ENCODE data around the gene PFDN1.

PFDN1 gene

GRCh38 chr5:140282266-140282665 lies 20.6 kb downstream of the PFDN1 start:
- ChIA-PET POLR2A (no interaction called here), CTCF (interaction anchor here (0.7 to 4.9 kb wide), 3 partner anchors 11 to 70 kb away, joined by 3 to 25 read pairs (median 3); no protein-coding TSS in a partner anchor)
- DNase-seq (ENCODE audit: low read depth, low spot score): no peak
- H3K4me3 ChIP-seq (ENCODE audit: low read depth, low read length): no peak overlapping the region
- TF ChIP-seq CTCF (IDR thresholded peaks at IDR 0.05; ENCODE audit: insufficient read depth, low read length, missing control alignments): no peak

GRCh38 chr5:140275837-140276236 lies 27.1 kb downstream of the PFDN1 start:
- DNase-seq (ENCODE audit: low read depth, low spot score): no peak
- no peak overlapping the region for H3K4me3 ChIP-seq (ENCODE audit: low read depth, low read length)
- POLR2A ChIA-PET: no interaction called here
- CTCF ChIA-PET: interaction anchor here (1.0 to 1.5 kb wide), 4 partner anchors 14 to 83 kb away, joined by 4 to 6 read pairs (median 5); partner anchors contain the start of gene HBEGF
- no peak for TF ChIP-seq CTCF (IDR thresholded peaks at IDR 0.05; ENCODE audit: insufficient read depth, low read length, missing control alignments)

GRCh38 chr5:140273401-140273877 lies 29.5 kb downstream of the PFDN1 start:
- no peak for TF ChIP-seq CTCF (IDR thresholded peaks at IDR 0.05; ENCODE audit: insufficient read depth, low read length, missing control alignments)
- H3K4me3 ChIP-seq (ENCODE audit: low read depth, low read length): no peak overlapping the region
- ChIA-PET POLR2A (no interaction called here), CTCF (interaction anchor here (0.8 to 1.4 kb wide), 5 partner anchors 10 to 78 kb away, joined by 3 to 7 read pairs (median 4); no protein-coding TSS in a partner anchor)
- DNase-seq (ENCODE audit: low read depth, low spot score): no peak

- ChIA-PET CTCF (interaction anchor here (1.5 kb wide), 1 partner anchor 76 kb away, joined by 4 read pairs; the partner anchor contains the start of gene HBEGF), POLR2A (no interaction called here)
- no peak overlapping the region for H3K4me3 ChIP-seq (ENCODE audit: low read depth, low read length)
- DNase-seq (ENCODE audit: low read depth, low spot score): no peak
- no peak for TF ChIP-seq CTCF (IDR thresholded peaks at IDR 0.05; ENCODE audit: insufficient read depth, low read length, missing control alignments)
Observed at GRCh38 chr5:140270008-140270407, 32.9 kb downstream of the PFDN1 start.

GRCh38 chr5:140267559-140268018 lies 35.3 kb downstream of the PFDN1 start:
- TF ChIP-seq CTCF (IDR thresholded peaks at IDR 0.05; ENCODE audit: insufficient read depth, low read length, missing control alignments): no peak
- no peak for DNase-seq (ENCODE audit: low read depth, low spot score)
- POLR2A ChIA-PET: no interaction called here
- CTCF ChIA-PET: interaction anchor here (1.9 to 2.3 kb wide), 3 partner anchors 16 to 84 kb away, joined by 6 to 13 read pairs (median 10); no protein-coding TSS in a partner anchor
- H3K4me3 ChIP-seq (ENCODE audit: low read depth, low read length): no peak overlapping the region

- no peak for DNase-seq (ENCODE audit: low read depth, low spot score)
- no peak overlapping the region for H3K4me3 ChIP-seq (ENCODE audit: low read depth, low read length)
- ChIA-PET POLR2A (no interaction called here), CTCF (interaction anchor here (1.9 to 2.3 kb wide), 3 partner anchors 15 to 85 kb away, joined by 6 to 13 read pairs (median 10); no protein-coding TSS in a partner anchor)
- no peak for TF ChIP-seq CTCF (IDR thresholded peaks at IDR 0.05; ENCODE audit: insufficient read depth, low read length, missing control alignments)
Observed at GRCh38 chr5:140267201-140267540, 35.7 kb downstream of the PFDN1 start.

Measured in AG04449 (cell line).